ENCODE measurements around the gene DDX39B.
"Not testable (repeated sequence)": the region's sequence is repeated elsewhere in the genome, so short reads cannot be mapped to it uniquely, and the experiment has no call there.

The DDX39B gene

DNA sequence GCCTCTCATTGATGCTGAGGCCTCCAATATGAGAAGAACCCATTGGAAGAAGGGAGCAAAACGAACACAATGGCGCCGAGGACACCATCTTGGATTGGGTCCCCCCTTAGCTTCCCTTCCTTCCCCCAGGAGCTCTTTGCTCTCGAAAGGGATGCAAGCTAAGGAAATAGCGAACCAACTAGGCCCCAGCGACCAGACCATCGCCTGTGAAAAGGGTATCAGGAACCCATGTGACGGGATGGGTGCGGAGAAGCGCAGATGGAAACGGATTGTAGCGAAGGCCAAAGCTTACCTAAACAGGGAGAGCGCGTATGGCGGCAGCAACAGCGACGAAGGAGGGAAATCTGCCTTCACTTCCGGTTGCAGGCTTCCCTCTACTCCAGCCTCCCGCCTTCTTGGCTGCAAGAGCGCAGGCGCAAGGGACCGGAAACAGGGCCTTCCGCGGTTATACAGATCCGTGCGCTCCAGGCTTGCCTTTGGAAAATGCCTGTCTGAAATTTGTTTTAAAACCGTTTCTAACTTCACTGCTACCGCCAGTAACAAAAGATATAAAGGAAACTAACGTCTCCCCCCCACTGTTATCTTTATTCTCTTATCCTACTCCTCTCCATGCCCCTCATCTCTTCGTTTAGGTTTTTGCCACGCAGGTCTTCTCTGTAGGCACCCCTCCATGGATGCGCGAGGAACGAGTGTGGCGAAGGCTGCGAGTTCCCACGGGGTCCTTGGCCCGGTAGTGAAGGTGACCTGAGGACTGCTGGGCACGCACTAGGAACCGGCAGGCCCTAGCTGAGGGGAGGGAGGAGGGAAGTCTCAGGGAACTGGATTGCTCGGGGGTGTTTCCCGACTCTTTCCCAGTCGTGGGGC lies at the start of gene DDX39B:
TSS of gene DDX39B (minus strand) at position 346 of the 864 bp plus-strand sequence. CDS start 1,471 bp downstream, outside the sequence.
- DNase-seq, result peak; percentile 96

DNA sequence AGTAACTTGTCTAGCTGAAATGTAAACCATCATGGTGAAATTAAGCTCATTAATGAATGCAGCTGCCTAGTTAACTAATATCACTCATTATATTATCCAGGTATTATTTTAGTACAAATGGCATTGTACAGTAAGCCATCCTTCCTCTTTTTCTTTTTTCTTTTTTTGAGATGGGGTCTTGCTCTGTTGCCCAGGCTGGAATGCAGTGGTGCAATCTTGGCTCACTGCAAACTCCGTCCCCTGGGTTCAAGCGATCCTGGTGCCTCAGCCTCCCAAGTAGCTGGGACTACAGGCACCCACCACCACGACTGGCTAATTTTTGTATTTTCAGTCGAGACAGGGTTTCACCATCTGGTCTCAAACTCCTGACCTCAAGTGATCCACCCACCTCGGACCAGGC lies 48.9 kb upstream of the DDX39B start:
- DNase-seq, result not testable (repeated sequence)

DNA sequence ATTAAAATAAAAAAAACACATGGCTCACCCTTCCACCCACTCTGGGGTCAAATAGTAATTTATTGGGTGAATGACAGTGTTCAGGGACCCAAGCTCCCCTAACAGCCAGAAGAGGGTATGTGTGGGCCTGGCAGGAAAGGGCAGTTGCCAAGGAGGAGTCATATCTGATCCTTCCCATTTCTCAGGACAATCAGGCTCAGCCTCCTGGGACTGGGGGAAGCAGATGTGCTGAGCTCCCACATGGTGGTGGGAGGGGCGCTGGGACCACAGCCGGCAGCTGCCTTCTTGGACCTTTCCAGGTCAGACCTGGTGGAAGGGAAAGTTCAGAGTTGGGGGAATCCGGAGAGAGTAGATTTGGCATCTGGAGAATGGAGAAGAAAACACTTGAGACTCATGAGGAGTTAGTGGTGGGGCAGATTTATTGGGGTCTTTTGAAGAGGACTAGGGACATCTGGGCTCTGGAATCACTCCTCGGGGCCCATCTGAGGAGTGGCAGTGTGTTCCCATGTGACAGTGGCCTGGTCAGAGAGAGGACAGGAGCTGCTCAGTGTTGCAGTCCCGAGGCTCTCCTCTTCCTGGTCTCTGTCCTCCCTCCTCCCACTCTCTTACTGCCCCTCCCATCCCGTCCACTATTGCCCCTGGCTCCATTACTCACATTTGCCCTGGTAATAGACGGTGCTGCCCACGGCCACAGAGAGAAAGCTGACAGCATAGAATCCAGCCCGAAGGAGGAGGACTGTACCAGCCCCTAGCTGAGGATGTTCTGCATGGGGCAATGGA lies 47.3 kb upstream of the DDX39B start:
- DNase-seq, result no peak

DNA sequence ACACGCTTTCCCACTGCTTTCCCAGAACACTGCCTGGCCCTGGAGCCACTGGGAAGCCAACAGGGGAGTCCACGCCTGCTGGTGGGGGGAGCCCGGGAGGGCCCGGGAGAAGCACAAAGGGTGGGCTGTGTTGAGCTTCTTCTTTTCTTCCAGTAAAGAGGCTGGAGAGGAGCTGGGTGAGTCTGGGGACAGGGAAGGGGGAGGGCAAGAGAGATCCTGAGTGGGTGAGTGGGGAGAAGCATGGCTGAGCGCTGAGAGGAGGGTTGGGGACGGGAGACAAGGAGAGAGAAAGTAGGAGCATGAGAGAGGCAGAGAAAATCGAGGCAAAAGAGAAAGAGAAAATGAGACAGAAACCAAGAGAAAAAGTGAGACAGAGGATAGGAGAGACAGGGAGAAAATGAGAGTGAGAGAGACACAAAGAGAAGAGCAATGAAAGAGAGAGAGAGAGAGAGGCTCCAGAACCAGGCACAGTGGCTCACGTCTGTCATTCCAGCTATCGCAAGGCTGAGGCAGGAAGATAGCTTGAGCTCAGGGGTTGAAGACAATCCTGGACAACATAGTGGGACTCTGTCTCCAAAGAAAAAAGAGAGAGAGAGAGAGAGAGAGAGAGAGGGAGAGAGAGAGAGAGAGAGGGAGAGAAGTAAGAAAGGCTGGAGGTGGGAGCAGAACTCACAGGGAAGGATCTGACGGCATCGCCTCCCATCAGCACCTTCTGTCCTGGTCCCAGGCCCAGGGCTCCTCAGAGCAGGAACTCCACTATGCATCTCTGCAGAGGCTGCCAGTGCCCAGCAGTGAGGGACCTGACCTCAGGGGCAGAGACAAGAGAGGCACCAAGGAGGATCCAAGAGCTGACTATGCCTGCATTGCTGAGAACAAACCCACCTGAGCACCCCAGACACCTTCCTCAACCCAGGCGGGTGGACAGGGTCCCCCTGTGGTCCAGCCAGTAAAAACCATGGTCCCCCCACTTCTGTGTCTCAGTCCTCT lies 46.3 kb upstream of the DDX39B start:
- DNase-seq, result no peak

DNA sequence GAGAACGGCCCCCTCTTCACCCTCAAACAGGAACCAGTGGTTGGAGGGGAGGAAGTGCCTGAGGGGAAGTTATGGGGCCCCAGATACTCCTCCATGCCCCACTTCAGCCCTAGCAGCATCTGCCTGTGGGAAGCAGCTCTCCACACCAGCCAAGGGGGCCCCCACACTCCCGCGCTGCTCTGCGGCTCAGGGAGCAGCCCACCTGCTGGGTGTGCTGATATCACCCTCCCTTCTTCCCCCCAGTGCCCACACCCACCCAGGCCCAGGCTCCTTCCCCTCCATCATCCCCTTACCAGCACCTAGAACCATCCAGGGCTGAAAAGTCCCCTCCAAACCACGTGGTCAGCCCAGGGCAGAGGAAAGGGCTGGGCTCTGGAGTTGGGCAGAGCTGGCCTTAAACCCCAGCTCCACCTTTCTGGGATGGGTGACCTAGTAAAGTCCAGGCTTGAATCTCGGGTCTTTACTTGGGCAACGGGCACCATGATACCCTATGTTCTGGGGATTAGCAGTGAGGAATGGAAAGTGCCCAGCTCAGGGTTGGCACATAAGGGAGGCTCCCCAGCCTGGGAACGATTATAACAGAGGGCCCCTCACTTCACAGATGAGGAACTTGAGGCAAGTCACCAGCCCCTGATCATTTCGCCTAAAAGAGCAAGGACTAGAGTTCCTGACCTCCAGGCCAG lies 44.9 kb upstream of the DDX39B start:
- DNase-seq, result no peak

DNA sequence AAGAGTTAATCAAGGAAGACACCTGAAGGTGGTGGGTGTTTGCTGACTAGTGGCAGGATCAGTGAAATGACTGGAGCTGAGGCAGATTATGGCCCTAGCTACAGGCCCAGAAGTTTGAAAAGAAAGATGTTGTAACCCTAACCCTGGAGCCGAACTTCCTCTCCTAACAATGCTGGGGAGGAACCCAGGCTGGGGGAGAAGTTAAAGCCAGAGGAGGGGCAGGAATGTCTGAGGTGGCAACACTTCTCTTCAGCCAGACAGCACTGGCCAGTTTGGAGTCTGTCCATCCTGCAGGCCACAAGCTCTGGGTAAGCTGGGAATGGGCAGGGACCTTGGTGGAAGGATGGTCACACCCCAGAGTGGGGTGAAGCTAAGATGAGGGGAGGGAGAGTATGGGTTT lies 44.2 kb upstream of the DDX39B start, which contains the start of gene LST1:
TSS of gene LST1 (plus strand) at position 270 of the 400 bp plus-strand sequence. CDS start 1,023 bp downstream, outside the sequence.
- no peak for DNase-seq

DNA sequence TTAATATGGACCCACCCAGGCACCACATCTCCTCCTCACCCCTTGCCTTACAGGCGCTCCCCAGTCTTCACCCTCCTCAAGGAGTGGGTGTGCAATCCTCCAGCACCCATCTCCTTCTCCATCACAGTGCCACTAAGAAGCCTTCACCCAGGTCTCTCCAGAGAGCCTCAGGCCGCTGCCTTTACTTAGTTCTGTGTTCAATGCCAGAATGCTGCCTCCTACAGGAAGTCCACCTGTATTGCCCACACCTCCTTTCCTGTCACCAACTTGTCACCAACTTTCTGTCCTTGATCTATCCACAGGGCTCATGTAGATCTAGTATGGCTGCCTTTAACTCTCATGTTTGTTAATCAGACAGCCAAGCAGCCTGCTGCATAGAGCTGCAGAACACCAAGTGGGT lies 43.7 kb upstream of the DDX39B start:
- no peak for DNase-seq

DNA sequence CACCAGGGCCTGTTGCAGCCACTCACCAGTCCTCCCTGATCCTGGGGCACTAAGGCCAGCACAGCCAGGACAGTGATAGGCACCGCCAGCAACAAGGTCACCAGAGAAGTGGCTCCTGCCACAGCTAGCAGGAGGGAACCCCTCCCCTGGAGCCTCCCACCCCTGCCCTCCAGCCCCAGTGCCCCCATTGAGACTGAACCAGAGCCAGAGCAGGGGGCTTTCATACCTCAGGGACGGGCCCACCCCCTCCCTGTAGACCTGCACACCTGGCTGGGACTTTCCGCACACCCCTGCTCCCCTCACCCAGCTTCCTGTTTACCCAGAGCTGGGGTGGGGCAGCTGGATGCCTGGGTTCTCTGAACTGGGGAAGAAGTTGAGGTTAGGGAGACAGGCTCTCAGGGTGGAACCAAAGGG lies 40.4 kb upstream of the DDX39B start, which contains the start of gene LTB:
TSS of gene LTB (minus strand) at position 195 of the 414 bp plus-strand sequence. CDS start at position 188, 7 bp downstream.
- no peak for DNase-seq

DNA sequence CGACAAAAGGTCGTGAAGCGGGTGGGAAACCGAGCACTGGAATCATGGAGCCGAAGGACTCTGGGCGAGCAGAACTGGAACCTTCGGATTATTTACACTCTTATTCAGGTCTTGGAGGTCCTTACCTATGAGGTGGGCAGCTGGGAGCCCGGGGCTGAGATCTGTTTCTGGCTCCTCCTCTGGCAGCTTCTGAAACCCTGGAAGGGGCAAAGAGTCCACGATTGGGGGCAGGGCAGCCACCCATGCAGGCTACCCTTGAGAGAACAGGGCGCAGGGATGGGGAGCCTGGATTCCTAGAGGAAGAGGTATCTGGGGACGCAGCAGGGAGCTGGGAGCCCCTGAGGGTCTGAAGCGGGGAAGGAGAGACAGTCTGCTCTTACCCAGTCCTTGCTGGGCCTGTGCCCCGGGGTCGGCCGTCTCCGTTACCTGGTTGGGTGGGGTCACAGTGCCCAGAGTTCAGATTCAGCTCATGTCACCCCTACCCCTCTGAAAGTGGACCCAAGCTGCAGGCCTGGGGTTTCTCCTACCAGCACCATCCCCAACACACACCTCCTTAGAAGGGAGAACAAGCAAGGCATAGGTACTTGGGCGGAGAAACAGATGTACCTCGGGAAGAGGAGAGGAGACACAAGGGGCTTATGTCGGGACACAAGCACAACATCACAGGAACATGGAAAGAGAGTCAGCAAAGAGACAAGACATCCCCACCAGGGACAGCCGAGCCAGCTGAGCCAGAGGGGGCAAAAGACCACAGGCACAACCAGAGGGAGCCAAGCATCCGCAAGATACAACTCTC lies 39.8 kb upstream of the DDX39B start:
- DNase-seq, result no peak

DNA sequence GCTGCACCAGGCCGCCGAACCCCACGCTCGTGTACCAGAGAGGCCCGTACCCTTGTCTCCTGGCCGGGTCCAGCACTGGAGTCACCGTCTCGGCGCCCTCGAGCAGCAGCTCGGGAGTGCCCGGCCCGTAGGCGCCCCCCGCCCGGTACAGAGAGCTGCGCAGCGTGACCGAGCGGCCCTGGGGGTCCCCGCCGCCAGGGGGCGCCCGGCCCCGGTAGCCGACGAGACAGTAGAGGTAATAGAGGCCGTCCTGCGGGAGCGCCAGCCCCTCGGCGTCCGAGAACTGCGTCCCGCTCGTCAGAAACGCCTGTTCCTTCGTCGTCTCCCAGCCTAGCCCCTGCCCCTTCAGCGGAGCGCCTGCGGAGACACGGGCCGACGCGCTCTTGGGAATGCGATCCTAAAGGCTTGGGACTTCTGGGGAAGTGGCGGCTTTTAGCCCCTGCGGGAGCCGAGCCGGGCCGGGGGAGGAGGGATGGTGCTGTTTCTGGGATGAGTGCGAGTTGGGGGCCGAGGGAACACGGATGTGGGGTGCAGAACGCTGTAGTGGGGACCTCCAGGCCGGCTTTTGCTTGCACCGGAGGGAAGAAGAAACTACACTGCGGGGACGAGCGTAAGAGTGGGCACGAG lies 39.1 kb upstream of the DDX39B start:
- DNase-seq, result peak; percentile 20

DNA sequence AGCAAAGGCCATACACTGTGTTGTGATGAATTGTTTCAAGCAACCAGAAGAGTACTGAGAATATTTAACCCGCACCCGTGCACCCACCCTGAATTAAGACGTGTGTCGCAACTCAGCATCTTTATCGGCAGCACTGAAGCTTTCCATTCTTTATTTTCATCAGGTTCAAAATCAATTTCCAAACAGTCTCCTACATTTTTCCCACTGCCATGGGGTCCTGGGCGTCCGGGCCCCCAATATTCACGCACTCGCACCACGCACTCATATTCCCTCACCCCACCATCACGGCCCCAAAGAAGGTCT lies 38.6 kb upstream of the DDX39B start:
- no peak for DNase-seq

DNA sequence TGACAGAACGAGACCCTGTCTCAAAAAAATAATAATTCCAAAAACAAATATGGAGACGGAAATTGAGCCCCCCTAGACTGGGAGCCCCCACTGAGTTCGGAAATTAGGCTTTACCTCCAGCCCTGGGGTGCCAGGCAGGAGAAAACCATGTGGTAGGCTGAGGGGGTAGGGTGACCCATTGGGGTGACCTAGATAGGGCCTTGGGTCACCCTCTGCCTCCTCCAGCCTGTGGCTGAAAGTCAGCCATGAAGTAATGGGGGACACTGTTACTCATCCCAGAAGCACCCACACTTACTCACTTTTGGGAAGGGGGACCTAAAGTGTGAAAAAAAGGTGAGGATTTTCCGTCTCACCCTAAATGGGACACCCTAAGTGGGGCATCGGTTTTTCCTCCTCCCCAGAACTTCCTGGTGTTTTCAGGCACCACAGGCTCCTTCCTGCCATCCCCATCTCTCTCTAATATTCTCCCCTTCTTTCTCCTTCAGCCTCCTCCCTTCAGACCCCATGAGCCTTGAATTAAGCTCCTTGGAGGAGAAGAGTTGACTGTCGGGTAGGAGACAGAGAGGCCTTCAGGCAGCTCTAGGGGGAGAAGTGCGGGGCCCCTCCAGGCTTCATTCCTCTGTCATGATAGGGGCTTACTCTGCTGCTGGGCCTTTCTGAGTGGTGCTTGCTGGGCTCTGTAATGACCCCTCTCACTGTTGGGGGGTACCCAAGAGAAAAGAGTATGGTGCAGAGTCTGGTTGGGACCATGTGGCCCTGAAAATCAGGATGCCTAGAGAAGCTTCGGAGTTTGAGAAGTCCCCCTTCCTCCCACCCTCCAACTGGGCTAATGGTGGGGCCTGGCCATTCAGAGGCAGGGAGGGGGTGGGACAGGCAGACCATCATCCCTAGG lies 38.0 kb upstream of the DDX39B start:
- no peak for DNase-seq

DNA sequence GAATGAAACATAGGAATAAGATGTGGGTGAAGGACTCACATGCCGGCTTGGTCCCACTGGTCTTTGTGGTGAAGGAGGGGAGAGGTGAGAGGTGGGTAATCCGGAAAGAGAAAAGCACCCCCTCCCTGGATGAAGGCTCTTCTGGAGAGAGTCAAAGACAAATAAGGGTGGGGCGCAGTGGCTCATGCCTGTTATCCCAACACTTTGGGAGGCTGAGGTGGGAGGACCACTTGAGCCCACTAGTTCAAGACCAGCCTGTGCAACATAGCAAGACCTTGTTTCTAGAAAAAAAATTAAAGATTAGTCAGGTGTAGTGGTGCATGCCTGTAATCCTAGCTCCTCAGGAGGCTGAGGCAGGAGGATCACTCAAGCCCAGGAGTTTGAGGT lies 37.3 kb upstream of the DDX39B start:
- no peak for DNase-seq

DNA sequence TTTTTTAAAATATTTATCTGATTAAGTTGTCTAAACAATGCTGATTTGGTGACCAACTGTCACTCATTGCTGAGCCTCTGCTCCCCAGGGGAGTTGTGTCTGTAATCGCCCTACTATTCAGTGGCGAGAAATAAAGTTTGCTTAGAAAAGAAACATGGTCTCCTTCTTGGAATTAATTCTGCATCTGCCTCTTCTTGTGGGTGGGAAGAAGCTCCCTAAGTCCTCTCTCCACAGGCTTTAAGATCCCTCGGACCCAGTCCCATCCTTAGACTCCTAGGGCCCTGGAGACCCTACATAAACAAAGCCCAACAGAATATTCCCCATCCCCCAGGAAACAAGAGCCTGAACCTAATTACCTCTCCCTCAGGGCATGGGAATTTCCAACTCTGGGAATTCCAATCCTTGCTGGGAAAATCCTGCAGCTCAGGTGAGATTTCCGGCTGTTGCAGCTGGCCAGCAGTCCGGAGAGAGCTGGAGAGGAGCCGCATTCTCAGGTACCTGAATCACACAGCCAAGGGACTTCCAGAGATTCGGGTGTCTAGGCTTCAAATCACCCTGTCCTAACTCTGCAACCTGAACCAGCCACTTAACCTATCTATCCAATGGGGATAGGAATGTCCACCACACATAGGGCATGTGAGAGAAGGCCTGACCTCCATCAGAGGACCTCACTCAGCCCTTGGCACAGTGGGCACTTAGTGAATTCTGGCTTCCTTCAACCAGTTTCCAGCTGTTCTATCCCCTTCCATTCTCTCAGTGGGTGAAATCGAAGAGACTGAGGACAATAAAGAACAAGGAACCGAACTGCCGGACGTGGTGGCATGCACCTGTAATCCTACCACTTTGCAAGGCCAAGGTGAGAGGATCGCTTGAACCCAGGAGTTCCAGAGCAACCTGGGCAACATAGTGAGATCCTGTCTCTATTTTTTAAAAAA lies 36.6 kb upstream of the DDX39B start:
- DNase-seq, result no peak

DNA sequence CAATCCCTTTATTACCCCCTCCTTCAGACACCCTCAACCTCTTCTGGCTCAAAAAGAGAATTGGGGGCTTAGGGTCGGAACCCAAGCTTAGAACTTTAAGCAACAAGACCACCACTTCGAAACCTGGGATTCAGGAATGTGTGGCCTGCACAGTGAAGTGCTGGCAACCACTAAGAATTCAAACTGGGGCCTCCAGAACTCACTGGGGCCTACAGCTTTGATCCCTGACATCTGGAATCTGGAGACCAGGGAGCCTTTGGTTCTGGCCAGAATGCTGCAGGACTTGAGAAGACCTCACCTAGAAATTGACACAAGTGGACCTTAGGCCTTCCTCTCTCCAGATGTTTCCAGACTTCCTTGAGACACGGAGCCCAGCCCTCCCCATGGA lies 35.8 kb upstream of the DDX39B start:
- no peak for DNase-seq

DNA sequence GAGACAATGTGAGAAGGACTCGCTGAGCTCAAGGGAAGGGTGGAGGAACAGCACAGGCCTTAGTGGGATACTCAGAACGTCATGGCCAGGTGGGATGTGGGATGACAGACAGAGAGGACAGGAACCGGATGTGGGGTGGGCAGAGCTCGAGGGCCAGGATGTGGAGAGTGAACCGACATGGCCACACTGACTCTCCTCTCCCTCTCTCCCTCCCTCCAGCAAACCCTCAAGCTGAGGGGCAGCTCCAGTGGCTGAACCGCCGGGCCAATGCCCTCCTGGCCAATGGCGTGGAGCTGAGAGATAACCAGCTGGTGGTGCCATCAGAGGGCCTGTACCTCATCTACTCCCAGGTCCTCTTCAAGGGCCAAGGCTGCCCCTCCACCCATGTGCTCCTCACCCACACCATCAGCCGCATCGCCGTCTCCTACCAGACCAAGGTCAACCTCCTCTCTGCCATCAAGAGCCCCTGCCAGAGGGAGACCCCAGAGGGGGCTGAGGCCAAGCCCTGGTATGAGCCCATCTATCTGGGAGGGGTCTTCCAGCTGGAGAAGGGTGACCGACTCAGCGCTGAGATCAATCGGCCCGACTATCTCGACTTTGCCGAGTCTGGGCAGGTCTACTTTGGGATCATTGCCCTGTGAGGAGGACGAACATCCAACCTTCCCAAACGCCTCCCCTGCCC lies 35.2 kb upstream of the DDX39B start:
- DNase-seq, result no peak

DNA sequence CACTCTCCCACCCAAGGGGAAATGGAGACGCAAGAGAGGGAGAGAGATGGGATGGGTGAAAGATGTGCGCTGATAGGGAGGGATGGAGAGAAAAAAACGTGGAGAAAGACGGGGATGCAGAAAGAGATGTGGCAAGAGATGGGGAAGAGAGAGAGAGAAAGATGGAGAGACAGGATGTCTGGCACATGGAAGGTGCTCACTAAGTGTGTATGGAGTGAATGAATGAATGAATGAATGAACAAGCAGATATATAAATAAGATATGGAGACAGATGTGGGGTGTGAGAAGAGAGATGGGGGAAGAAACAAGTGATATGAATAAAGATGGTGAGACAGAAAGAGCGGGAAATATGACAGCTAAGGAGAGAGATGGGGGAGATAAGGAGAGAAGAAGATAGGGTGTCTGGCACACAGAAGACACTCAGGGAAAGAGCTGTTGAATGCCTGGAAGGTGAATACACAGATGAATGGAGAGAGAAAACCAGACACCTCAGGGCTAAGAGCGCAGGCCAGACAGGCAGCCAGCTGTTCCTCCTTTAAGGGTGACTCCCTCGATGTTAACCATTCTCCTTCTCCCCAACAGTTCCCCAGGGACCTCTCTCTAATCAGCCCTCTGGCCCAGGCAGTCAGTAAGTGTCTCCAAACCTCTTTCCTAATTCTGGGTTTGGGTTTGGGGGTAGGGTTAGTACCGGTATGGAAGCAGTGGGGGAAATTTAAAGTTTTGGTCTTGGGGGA lies 34.3 kb upstream of the DDX39B start:
- DNase-seq, result no peak
